MCF 10A (cell line): Measurements from ENCODE around the gene XXYLT1. TPM values are rescaled to one million over a fixed set of nuclear protein-coding genes. Genes with fewer than 3 reads are reported as not detected.
A peak's percentile ranks its signal among the peaks of the same experiment; 100 is the strongest.

Experiments
- BruUV-seq: library from RNA; stranded (reverse); fragments of 400-500 nt; replicated peaks from 2 replicates; lab custom pipeline; 2021; lab: Mats Ljungman, UMichigan
- CTCF ChIA-PET: fragments of 300-600 bp; sonication (Branson Sonifier 250); formaldehyde crosslinking; extraction: SDS; loops from one replicate; lab custom pipeline; 2021; ENCODE audit warnings: antibody characterized with exemption, inconsistent platforms; lab: Yijun Ruan, JAX
- POLR2A ChIA-PET: fragments of 300-600, 350-650 bp; sonication (Branson Sonifier 250); formaldehyde crosslinking; extraction: SDS; loops from one replicate; lab custom pipeline; 2020; ENCODE audit warnings: antibody characterized with exemption, inconsistent platforms; lab: Yijun Ruan, JAX
- DNase-seq: peaks from one replicate; pipeline ENCODE4 v3.0.0-alpha.2; 2018; ENCODE audit not compliant: unreplicated experiment
- H3K27ac Mint-ChIP-seq: one replicate; pipeline ENCODE4 v1.8.0; 2022; ENCODE audit warnings: mild to moderate bottlenecking, low read depth, mixed read lengths; ENCODE audit not compliant: unreplicated experiment
- H3K27me3 Mint-ChIP-seq: one replicate; pipeline ENCODE4 v1.8.0; 2022; ENCODE audit warnings: mixed read lengths; ENCODE audit not compliant: insufficient read depth, unreplicated experiment
- H3K36me3 Mint-ChIP-seq: one replicate; pipeline ENCODE4 v1.8.0; 2022; ENCODE audit warnings: mild to moderate bottlenecking, moderate library complexity, mixed read lengths; ENCODE audit not compliant: insufficient read depth, unreplicated experiment
- H3K4me1 Mint-ChIP-seq: one replicate; pipeline ENCODE4 v1.8.0; 2022; ENCODE audit warnings: mixed read lengths; ENCODE audit not compliant: insufficient read depth, unreplicated experiment
- H3K4me3 Mint-ChIP-seq: one replicate; pipeline ENCODE4 v1.8.0; 2022; ENCODE audit warnings: mild to moderate bottlenecking, moderate library complexity, mixed read lengths; ENCODE audit not compliant: unreplicated experiment
- H3K9me3 Mint-ChIP-seq: one replicate; pipeline ENCODE4 v1.8.0; 2022; ENCODE audit warnings: mixed read lengths; ENCODE audit not compliant: unreplicated experiment
- intact Hi-C: fragments of 100-400 bp; cut with micrococcal nuclease; formaldehyde crosslinking; loops from 2 replicates; pipeline ENCODE4 v1.14.1; 2022
- total RNA-seq: library from RNA; stranded (reverse); gene quantifications from 2 replicates; pipeline ENCODE4 v1.2.3, GENCODE V29; 2022
- TF ChIP-seq, protein P1 (sequence below): fragments of 200-600 bp; IDR thresholded peaks from one replicate; pipeline ENCODE4 v1.8.0; 2022; ENCODE audit warnings: antibody characterized with exemption, mild to moderate bottlenecking; ENCODE audit not compliant: unreplicated experiment

The XXYLT1 gene
- total RNA-seq, 1 experiment from 2014 or later, result 10.0 TPM

GRCh38 chr3:195080125-195080524, 190.8 kb downstream of the XXYLT1 start:
- ChIA-PET POLR2A (no interaction called here), CTCF (no interaction called here)
- no peaks in the 10 kb centered on the region for H3K27me3 Mint-ChIP-seq
- H3K4me3 Mint-ChIP-seq, result no peak overlapping the region
- H3K9me3 Mint-ChIP-seq, result no peaks in the 10 kb centered on the region
- no peaks in the 10 kb centered on the region for H3K36me3 Mint-ChIP-seq
- H3K27ac Mint-ChIP-seq, result peak overlapping the region; percentile 36
- DNase-seq, result no peak
- no peaks in the 10 kb centered on the region for H3K4me1 Mint-ChIP-seq
- TF ChIP-seq, protein P1, sequence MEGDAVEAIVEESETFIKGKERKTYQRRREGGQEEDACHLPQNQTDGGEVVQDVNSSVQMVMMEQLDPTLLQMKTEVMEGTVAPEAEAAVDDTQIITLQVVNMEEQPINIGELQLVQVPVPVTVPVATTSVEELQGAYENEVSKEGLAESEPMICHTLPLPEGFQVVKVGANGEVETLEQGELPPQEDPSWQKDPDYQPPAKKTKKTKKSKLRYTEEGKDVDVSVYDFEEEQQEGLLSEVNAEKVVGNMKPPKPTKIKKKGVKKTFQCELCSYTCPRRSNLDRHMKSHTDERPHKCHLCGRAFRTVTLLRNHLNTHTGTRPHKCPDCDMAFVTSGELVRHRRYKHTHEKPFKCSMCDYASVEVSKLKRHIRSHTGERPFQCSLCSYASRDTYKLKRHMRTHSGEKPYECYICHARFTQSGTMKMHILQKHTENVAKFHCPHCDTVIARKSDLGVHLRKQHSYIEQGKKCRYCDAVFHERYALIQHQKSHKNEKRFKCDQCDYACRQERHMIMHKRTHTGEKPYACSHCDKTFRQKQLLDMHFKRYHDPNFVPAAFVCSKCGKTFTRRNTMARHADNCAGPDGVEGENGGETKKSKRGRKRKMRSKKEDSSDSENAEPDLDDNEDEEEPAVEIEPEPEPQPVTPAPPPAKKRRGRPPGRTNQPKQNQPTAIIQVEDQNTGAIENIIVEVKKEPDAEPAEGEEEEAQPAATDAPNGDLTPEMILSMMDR, result no peak
- no TSS peak for BruUV-seq
- intact Hi-C loops, result no loop called here

GRCh38 chr3:195079636-195080035, 191.3 kb downstream of the XXYLT1 start:
- H3K4me1 Mint-ChIP-seq, result no peaks in the 10 kb centered on the region
- no peak overlapping the region for H3K4me3 Mint-ChIP-seq
- BruUV-seq, result no TSS peak
- ChIA-PET POLR2A (no interaction called here), CTCF (interaction anchor here (0.6 kb wide), 1 partner anchor 215 kb away, joined by 3 read pairs; no protein-coding TSS in a partner anchor)
- H3K36me3 Mint-ChIP-seq, result no peaks in the 10 kb centered on the region
- H3K27ac Mint-ChIP-seq, result peak overlapping the region; percentile 36
- no peak for DNase-seq
- TF ChIP-seq, protein P1, result no peak
- no peaks in the 10 kb centered on the region for H3K9me3 Mint-ChIP-seq
- H3K27me3 Mint-ChIP-seq, result no peaks in the 10 kb centered on the region
- intact Hi-C loops, result no loop called here

GRCh38 chr3:195078891-195079440, 192.0 kb downstream of the XXYLT1 start:
- ChIA-PET POLR2A (no interaction called here), CTCF (interaction anchor here (0.6 kb wide), 2 partner anchors 132 to 215 kb away, joined by 3 to 4 read pairs; no protein-coding TSS in a partner anchor)
- Mint-ChIP-seq H3K4me1 (no peaks in the 10 kb centered on the region), H3K9me3 (no peaks in the 10 kb centered on the region), H3K27ac (no peak overlapping the region), H3K4me3 (no peak overlapping the region), H3K27me3 (no peaks in the 10 kb centered on the region), H3K36me3 (no peaks in the 10 kb centered on the region)
- intact Hi-C loops, result no loop called here
- no peak for DNase-seq
- BruUV-seq, result no TSS peak
- TF ChIP-seq, protein P1, result no peak

- ChIA-PET POLR2A (no interaction called here), CTCF (interaction anchor here (1.0 kb wide), 1 partner anchor 29 kb away, joined by 4 read pairs; no protein-coding TSS in a partner anchor)
- TF ChIP-seq, protein P1, result no peak
- no peak overlapping the region for H3K27ac Mint-ChIP-seq
- no peak overlapping the region for H3K4me3 Mint-ChIP-seq
- BruUV-seq, result no TSS peak
- H3K27me3 Mint-ChIP-seq, result no peaks in the 10 kb centered on the region
- no peaks in the 10 kb centered on the region for H3K36me3 Mint-ChIP-seq
- DNase-seq, result no peak
- H3K9me3 Mint-ChIP-seq, result no peaks in the 10 kb centered on the region
- intact Hi-C loops, result no loop called here
- H3K4me1 Mint-ChIP-seq, result no peaks in the 10 kb centered on the region
These were observed 193.1 kb downstream of the XXYLT1 start for GRCh38 chr3:195077611-195078540.
